ENCODE measurements around the gene ITM2C. TPM values are rescaled to one million over a fixed set of nuclear protein-coding genes. Genes with fewer than 3 reads are reported as not detected.

Gene ITM2C
- total RNA-seq, 2 experiments from 2014 or later, result 77.2 to 79.5 TPM

- CTCF ChIA-PET, result interaction anchor here (1.0 to 3.9 kb wide), 9 partner anchors 8 to 155 kb away, joined by 3 to 42 read pairs (median 5); partner anchors contain the start of gene GPR55
- ATAC-seq (no peak), DNase-seq (no peak)
- Mint-ChIP-seq H3K4me3 (no peak overlapping the region), H3K4me1 (ENCODE audit: low read depth) (peaks cover 50% of the 10 kb centered on the region), H3K27ac (no peak overlapping the region), H3K36me3 (ENCODE audit: low read depth) (peaks cover 27% of the 10 kb centered on the region), H3K9me3 (ENCODE audit: insufficient read depth) (no peaks in the 10 kb centered on the region), H3K27me3 (ENCODE audit: low read depth) (no peaks in the 10 kb centered on the region)
- POLR2A ChIA-PET, result interaction anchor here (0.6 kb wide), 1 partner anchor 275 kb away, joined by 3 read pairs; no protein-coding TSS in a partner anchor
Measured at GRCh38 chr2:230912724-230913123, 48.0 kb downstream of the ITM2C start.

DNA sequence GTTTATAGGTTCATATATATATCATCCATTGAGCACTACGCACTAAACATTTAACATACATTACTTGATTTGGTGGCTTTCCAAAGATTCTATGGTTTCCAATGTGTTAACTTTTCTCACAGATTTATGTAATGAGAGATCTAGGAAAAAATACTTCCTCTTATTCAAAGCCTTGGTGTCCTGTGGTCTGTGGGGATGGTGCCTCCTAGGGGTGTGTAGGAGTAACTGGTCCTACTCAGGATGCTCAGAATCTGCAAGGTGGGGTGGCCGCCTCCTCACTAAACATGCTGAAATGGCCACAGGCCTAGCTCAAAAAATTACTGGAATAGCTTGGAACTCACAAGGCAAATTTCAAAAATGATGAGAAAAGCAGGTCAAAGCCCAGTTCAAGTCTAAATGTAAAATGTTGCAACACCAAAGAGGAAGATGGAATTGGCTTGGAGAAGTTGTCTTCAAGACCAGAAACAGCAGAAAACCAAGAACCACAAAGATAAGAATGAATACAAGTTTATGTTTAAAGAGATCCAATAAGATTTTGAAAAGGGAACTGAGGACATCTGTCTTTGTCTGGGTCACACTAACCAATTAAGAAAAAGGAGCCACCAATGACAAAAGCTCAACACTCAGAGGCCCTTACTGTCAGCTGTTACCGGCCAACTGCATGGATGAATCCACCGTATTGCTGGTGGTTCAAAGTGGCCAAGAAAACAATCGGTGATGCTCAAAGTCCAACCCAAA is 48.8 kb downstream of the ITM2C start:
- DNase-seq, result no peak
- CTCF ChIA-PET, result interaction anchor here (0.7 to 3.9 kb wide), 12 partner anchors 9 to 154 kb away, joined by 3 to 42 read pairs (median 4); partner anchors contain the start of gene GPR55
- Mint-ChIP-seq H3K4me3 (no peak overlapping the region), H3K36me3 (ENCODE audit: low read depth) (peaks cover 24% of the 10 kb centered on the region), H3K27ac (no peak overlapping the region), H3K27me3 (ENCODE audit: low read depth) (no peaks in the 10 kb centered on the region), H3K4me1 (ENCODE audit: low read depth) (peaks cover 47% of the 10 kb centered on the region), H3K9me3 (ENCODE audit: insufficient read depth) (no peaks in the 10 kb centered on the region)
- POLR2A ChIA-PET, result interaction anchor here (0.6 kb wide), 1 partner anchor 43 kb away, joined by 3 read pairs; no protein-coding TSS in a partner anchor
- no peak for ATAC-seq

GRCh38 chr2:230914886-230915285 is 50.1 kb downstream of the ITM2C start:
- ATAC-seq (no peak), DNase-seq (no peak)
- Mint-ChIP-seq H3K4me1 (ENCODE audit: low read depth) (peaks cover 46% of the 10 kb centered on the region), H3K9me3 (ENCODE audit: insufficient read depth) (no peaks in the 10 kb centered on the region), H3K27ac (no peak overlapping the region), H3K27me3 (ENCODE audit: low read depth) (no peaks in the 10 kb centered on the region), H3K36me3 (ENCODE audit: low read depth) (peaks cover 14% of the 10 kb centered on the region), H3K4me3 (no peak overlapping the region)
- CTCF ChIA-PET, result interaction anchor here (2.4 kb wide), 1 partner anchor 10 kb away, joined by 12 read pairs; the partner anchor contains the start of gene GPR55
- POLR2A ChIA-PET, result interaction anchor here (1.0 kb wide), 1 partner anchor 9 kb away, joined by 3 read pairs; no protein-coding TSS in a partner anchor

DNA sequence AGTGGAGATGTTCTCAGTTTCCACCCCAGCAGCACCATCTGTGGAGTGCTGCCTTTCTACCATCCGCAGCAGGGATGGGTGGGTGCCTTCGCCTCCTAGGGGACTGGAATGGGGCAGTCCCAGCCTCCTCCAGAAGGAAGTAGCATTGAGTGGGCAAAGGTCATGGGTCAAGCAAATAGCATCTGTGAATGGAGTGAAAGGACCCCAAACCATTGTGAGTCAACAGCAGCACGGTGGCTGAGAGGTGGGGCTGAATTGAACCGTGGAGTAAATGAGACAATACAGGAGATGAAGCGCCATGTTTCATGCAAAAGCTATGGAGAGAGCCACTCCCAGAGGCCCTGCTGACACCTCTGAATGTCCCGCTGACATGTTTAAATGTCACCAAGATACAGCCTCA is 50.6 kb downstream of the ITM2C start:
- DNase-seq, result no peak

DNA sequence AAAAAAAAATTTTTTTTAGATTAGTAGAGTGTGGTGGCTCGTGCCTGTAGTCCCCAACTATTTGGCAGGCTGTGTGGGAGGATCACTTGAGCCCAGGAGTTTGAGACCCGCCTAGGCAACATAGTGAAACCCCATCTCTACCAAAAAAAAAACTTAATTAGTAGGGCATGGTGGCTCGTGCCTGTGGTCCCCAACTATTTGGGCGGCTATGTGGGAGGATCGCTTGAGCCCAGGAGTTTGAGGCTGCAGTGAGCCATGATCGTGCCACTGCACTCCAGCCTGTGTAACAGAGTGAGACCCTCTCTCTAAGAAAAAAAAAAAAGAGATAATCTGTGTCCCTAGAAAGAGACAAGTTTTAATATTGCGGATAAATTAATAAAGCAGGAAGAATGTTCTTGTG is 51.5 kb downstream of the ITM2C start:
- no peak overlapping the region for H3K27ac Mint-ChIP-seq

More for the DNA sequence above, 50.6 kb downstream of the ITM2C start:
- Mint-ChIP-seq H3K4me3 (no peak overlapping the region), H3K4me1 (ENCODE audit: low read depth) (peaks cover 50% of the 10 kb centered on the region), H3K27me3 (ENCODE audit: low read depth) (no peaks in the 10 kb centered on the region), H3K27ac (no peak overlapping the region), H3K9me3 (ENCODE audit: insufficient read depth) (no peaks in the 10 kb centered on the region), H3K36me3 (ENCODE audit: low read depth) (peaks cover 12% of the 10 kb centered on the region)
- ChIA-PET CTCF (interaction anchor here (0.7 to 2.4 kb wide), 3 partner anchors 9 to 72 kb away, joined by 3 to 12 read pairs (median 4); partner anchors contain the start of gene GPR55), POLR2A (interaction anchor here (1.0 kb wide), 1 partner anchor 9 kb away, joined by 3 read pairs; no protein-coding TSS in a partner anchor)
- ATAC-seq, result no peak

DNA sequence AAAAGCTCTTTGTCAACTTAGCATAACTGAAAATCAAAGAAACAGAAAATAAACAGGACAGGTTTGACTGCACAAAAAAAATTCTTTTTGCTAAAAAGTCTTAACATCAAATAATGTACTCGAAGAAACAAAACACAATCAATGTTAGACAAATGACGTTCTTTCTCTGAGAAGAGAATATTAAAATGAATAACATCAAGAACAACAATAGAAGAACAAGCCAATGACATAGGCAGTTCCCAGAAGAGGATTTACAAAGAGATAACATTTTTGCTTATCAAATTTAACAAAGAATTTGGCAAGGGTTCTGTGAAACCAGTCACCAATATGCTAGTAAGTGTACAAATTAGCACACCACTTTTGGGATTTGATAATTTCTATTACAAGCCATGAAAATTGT is 54.5 kb downstream of the ITM2C start:
- ChIA-PET POLR2A (no interaction called here), CTCF (interaction anchor here (16.6 kb wide), 1 partner anchor 66 kb away, joined by 285 read pairs; no protein-coding TSS in a partner anchor)
- H3K27ac Mint-ChIP-seq, result peak overlapping the region; percentile 39
- H3K9me3 Mint-ChIP-seq (ENCODE audit: insufficient read depth), result no peaks in the 10 kb centered on the region
- DNase-seq, result no peak
- H3K4me3 Mint-ChIP-seq, result peak overlapping the region; percentile 54
- ATAC-seq, result no peak
- H3K4me1 Mint-ChIP-seq (ENCODE audit: low read depth), result peaks cover 74% of the 10 kb centered on the region
- H3K27me3 Mint-ChIP-seq (ENCODE audit: low read depth), result no peaks in the 10 kb centered on the region
- peaks cover 5% of the 10 kb centered on the region for H3K36me3 Mint-ChIP-seq (ENCODE audit: low read depth)

More for the DNA sequence above, 51.5 kb downstream of the ITM2C start:
- H3K36me3 Mint-ChIP-seq (ENCODE audit: low read depth), result peaks cover 10% of the 10 kb centered on the region
- POLR2A ChIA-PET, result no interaction called here
- DNase-seq, result no peak
- ATAC-seq, result no peak
- H3K9me3 Mint-ChIP-seq (ENCODE audit: insufficient read depth), result no peaks in the 10 kb centered on the region
- no peaks in the 10 kb centered on the region for H3K27me3 Mint-ChIP-seq (ENCODE audit: low read depth)
- peaks cover 55% of the 10 kb centered on the region for H3K4me1 Mint-ChIP-seq (ENCODE audit: low read depth)
- CTCF ChIA-PET, result interaction anchor here (0.7 to 1.1 kb wide), 3 partner anchors 8 to 71 kb away, joined by 3 to 5 read pairs (median 4); no protein-coding TSS in a partner anchor
- peak overlapping the region; percentile 26 for H3K4me3 Mint-ChIP-seq

DNA sequence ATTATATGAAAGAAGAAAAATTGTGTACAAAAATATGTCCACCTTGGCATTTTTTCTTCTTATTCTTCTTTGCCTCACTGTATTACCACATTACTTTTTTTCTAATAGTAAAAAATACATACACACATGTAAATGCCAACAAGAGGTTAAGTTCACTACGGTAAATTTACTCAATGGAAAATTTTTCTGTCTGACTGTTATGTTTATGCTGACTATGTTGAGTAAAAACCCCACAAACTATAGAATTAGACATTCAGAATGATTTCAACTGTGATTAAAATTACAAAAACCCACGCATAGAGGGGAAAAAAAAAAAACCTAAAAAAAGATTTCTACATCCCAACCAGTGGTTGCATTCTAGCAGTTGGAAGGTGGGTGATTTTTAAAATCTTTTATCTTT is 54.9 kb downstream of the ITM2C start:
- Mint-ChIP-seq H3K27ac (peak overlapping the region; percentile 71), H3K9me3 (ENCODE audit: insufficient read depth) (no peaks in the 10 kb centered on the region), H3K27me3 (ENCODE audit: low read depth) (no peaks in the 10 kb centered on the region), H3K4me3 (peak overlapping the region; percentile 53), H3K4me1 (ENCODE audit: low read depth) (peaks cover 75% of the 10 kb centered on the region), H3K36me3 (ENCODE audit: low read depth) (peaks cover 4% of the 10 kb centered on the region)
- ATAC-seq, result no peak
- POLR2A ChIA-PET, result no interaction called here
- no peak for DNase-seq
- CTCF ChIA-PET, result interaction anchor here (1.1 to 16.6 kb wide), 2 partner anchors 65 to 133 kb away, joined by 3 to 285 read pairs; no protein-coding TSS in a partner anchor

DNA sequence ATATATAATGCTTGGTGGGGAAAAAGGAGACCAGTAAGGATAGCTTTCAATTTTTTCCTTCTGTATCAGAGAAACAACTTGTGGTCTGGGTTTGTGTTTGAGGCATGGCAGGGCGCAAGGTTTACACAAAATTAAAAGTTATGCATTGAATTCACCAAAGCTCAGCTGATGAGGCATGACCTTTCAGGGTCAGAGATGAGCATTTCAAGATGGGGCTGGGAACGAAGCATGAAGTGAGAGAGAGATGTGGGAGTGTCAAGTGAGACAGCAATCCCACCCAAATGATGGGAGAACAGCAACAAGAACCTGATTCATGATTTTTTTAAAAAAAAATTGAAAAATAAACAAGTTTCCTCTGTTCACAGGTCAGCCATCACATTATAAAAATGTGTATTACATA is 55.4 kb downstream of the ITM2C start:
- Mint-ChIP-seq H3K36me3 (ENCODE audit: low read depth) (peaks cover 3% of the 10 kb centered on the region), H3K9me3 (ENCODE audit: insufficient read depth) (no peaks in the 10 kb centered on the region), H3K4me1 (ENCODE audit: low read depth) (peaks cover 79% of the 10 kb centered on the region), H3K27ac (peak overlapping the region; percentile 71), H3K4me3 (peak overlapping the region; percentile 53), H3K27me3 (ENCODE audit: low read depth) (no peaks in the 10 kb centered on the region)
- DNase-seq (no peak), ATAC-seq (no peak)
- ChIA-PET CTCF (interaction anchor here (1.1 to 16.6 kb wide), 3 partner anchors 18 to 133 kb away, joined by 3 to 285 read pairs (median 8); no protein-coding TSS in a partner anchor), POLR2A (interaction anchor here (0.5 to 0.7 kb wide), 2 partner anchors 52 to 62 kb away, joined by 3 read pairs; no protein-coding TSS in a partner anchor)

- POLR2A ChIA-PET, result no interaction called here
- peak overlapping the region; percentile 53 for H3K4me3 Mint-ChIP-seq
- CTCF ChIA-PET, result interaction anchor here (1.4 to 16.6 kb wide), 2 partner anchors 20 to 63 kb away, joined by 8 to 285 read pairs; no protein-coding TSS in a partner anchor
- DNase-seq (no peak), ATAC-seq (no peak)
- H3K27me3 Mint-ChIP-seq (ENCODE audit: low read depth), result no peaks in the 10 kb centered on the region
- peak overlapping the region; percentile 48 for H3K27ac Mint-ChIP-seq
- peaks cover 78% of the 10 kb centered on the region for H3K4me1 Mint-ChIP-seq (ENCODE audit: low read depth)
- H3K9me3 Mint-ChIP-seq (ENCODE audit: insufficient read depth), result no peaks in the 10 kb centered on the region
- no peaks in the 10 kb centered on the region for H3K36me3 Mint-ChIP-seq (ENCODE audit: low read depth)
Measured at GRCh38 chr2:230921806-230922595, 57.3 kb downstream of the ITM2C start.

GRCh38 chr2:230922951-230923717 is 58.4 kb downstream of the ITM2C start:
- Mint-ChIP-seq H3K27me3 (ENCODE audit: low read depth) (no peaks in the 10 kb centered on the region), H3K36me3 (ENCODE audit: low read depth) (no peaks in the 10 kb centered on the region), H3K4me1 (ENCODE audit: low read depth) (peaks cover 85% of the 10 kb centered on the region), H3K4me3 (peak overlapping the region; percentile 88), H3K27ac (peak overlapping the region; percentile 94), H3K9me3 (ENCODE audit: insufficient read depth) (no peaks in the 10 kb centered on the region)
- ChIA-PET CTCF (interaction anchor here (1.5 to 16.6 kb wide), 6 partner anchors 9 to 62 kb away, joined by 3 to 285 read pairs (median 16); no protein-coding TSS in a partner anchor), POLR2A (interaction anchor here (4.5 kb wide), 1 partner anchor 63 kb away, joined by 43 read pairs; no protein-coding TSS in a partner anchor)
- ATAC-seq (no peak), DNase-seq (no peak)

Measured in activated CD8-positive, alpha-beta T cell treated with anti-CD3 and anti-CD28 coated beads, Interleukin-2, amount 10 ng/mL, durations not matched to agents 7 days and 5 days (primary cell).